OCI-LY3 (cell line): ENCODE data around the gene TWSG1.

Experiments used
- CTCF ChIP-seq: fragments of 200-600, 300-600 bp; sonication (generic); IDR thresholded peaks from 2 replicates; pipeline ENCODE4 v1.5.1; 2014; ENCODE audit warnings: antibody characterized with exemption, low read length, low read depth
- EZH2phosphoT487 ChIP-seq: fragments of 200-600 bp; shearing (Covaris generic); IDR thresholded peaks from 2 replicates; pipeline ENCODE4 v1.6.1; 2018; ENCODE audit warnings: antibody characterized with exemption, mixed run types, low read depth

DNA sequence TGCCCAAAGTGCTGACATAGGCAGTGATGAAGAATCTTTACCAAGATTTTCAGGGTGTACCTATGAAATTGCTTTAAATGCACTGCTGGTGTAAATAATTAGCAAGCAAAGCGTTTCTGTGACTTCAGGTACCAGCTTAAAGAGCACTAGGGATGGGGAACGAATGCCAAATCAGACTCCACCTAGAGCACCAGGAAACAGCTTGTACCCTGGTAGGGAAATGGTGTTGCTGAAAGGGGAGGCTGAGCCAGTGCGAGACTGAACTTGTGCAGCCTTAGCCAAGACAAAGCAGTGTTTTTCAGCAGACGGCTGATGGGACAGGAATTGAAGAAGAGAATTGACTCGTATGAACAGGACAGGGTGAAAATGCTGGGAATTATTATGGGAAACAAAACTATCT lies 65.6 kb downstream of the TWSG1 start:
- TF ChIP-seq CTCF (no peak), EZH2phosphoT487 (no peak)
